HCT116 (cell line): ENCODE results near the gene TDRD12. TPM values are rescaled to one million over a fixed set of nuclear protein-coding genes. Genes with fewer than 3 reads are reported as not detected.
A peak's percentile ranks its signal among the peaks of the same experiment; 100 is the strongest.

ENCODE experiments used
- ATAC-seq: fragments of 200-7000 bp; cut with Tn5 transposase; 2 replicates; pipeline ENCODE4 v1.9.1; 2020; ENCODE audit warnings: mild to moderate bottlenecking, moderate library complexity
- BruUV-seq: library from RNA; stranded (reverse); fragments of 400-500 nt; replicated peaks from 2 replicates; lab custom pipeline; 2021; lab: Mats Ljungman, UMichigan
- CTCF ChIA-PET: fragments of 300-600 bp; sonication (Branson Sonifier 250); formaldehyde crosslinking; loops from one replicate; lab custom pipeline; 2021; ENCODE audit warnings: antibody characterized with exemption; lab: Charles Lee
- POLR2A ChIA-PET: fragments of 300-600, 350-600 bp; sonication (Branson Sonifier 250); formaldehyde crosslinking; loops from one replicate; lab custom pipeline; 2021; ENCODE audit warnings: antibody characterized with exemption; lab: Charles Lee
- RAD21 ChIA-PET, 2 experiments: fragments of 300-600 bp; sonication (Branson Sonifier 250); formaldehyde crosslinking; loops; one replicate each; lab custom pipeline; 2023; ENCODE audit warnings: low total read pairs in 2 of 2; ENCODE audit not compliant: uncharacterized antibody in 2 of 2, unreplicated experiment in 2 of 2, low non-redundant PET in 1 of 2; lab: Charles Lee
- DNase-seq: peaks from one replicate; pipeline ENCODE4 v3.0.0-alpha.2; 2010; ENCODE audit warnings: low read depth, low spot score
- H2AFZ ChIP-seq: fragments of 200-600 bp; shearing (Covaris generic), sonication (generic); 2 replicates; pipeline ENCODE4 v1.6.1; 2017; ENCODE audit warnings: low read depth, mixed run types, mixed read lengths, antibody characterized with exemption, low read length; ENCODE audit not compliant: poor library complexity, severe bottlenecking
- H3K27ac ChIP-seq: 2 replicates; pipeline ENCODE4 v1.5.1; 2012; ENCODE audit warnings: low read depth, low read length
- H3K27me3 ChIP-seq: fragments of 200-600 bp; sonication (generic); 2 replicates; pipeline ENCODE4 v1.6.1; 2016; ENCODE audit warnings: mixed run types, low read length, mixed read lengths; ENCODE audit not compliant: insufficient read depth
- H3K36me3 ChIP-seq, 2 experiments: fragments of 200-500 bp in 1 of 2; fragments of 200-600 bp in 1 of 2; sonication (Bioruptor generic) in 1 of 2; sonication (generic) in 1 of 2; 2 replicates each; pipeline versions ENCODE4 v1.5.1 to v1.6.1; 2014 to 2016; ENCODE audit warnings: low read length in 2 of 2, inconsistent platforms in 1 of 2, mixed read lengths in 1 of 2, mixed run types in 1 of 2; ENCODE audit not compliant: insufficient read depth in 2 of 2, control insufficient read depth in 1 of 2
- H3K4me1 ChIP-seq, 2 experiments: fragments of 200-600 bp in 1 of 2; sonication (generic) in 1 of 2; 2 replicates each; pipeline versions ENCODE4 v1.5.1 to v1.6.1; 2012 to 2017; ENCODE audit warnings: low read length in 2 of 2, inconsistent platforms in 1 of 2, mild to moderate bottlenecking in 1 of 2, mixed read lengths in 1 of 2, mixed run types in 1 of 2, moderate library complexity in 1 of 2; ENCODE audit not compliant: insufficient read depth in 2 of 2, control insufficient read depth in 1 of 2
- H3K4me2 ChIP-seq: fragments of 200-600 bp; sonication (generic); 2 replicates; pipeline ENCODE4 v1.6.1; 2017; ENCODE audit warnings: mixed run types, low read length, mixed read lengths
- H3K4me3 ChIP-seq, 2 experiments: fragments of 200-600 bp in 1 of 2; sonication (generic) in 1 of 2; replicated peaks in 1 of 2; 2 replicates each; pipeline ENCODE4 v1.5.1; 2011 to 2016; ENCODE audit warnings: low read length in 2 of 2, control low read depth in 1 of 2, low read depth in 1 of 2, mild to moderate bottlenecking in 1 of 2, mixed read lengths in 1 of 2, mixed run types in 1 of 2
- H3K79me2 ChIP-seq: fragments of 200-600 bp; sonication (generic); 2 replicates; pipeline ENCODE4 v1.6.1; 2017; ENCODE audit warnings: mild to moderate bottlenecking, mixed run types, low read length, moderate library complexity, mixed read lengths; ENCODE audit not compliant: insufficient read depth
- H3K9ac ChIP-seq: fragments of 200-600 bp; sonication (generic); 2 replicates; pipeline ENCODE4 v1.6.1; 2016; ENCODE audit warnings: low read length, mixed read lengths
- H3K9me2 ChIP-seq: fragments of 200-600 bp; sonication (generic), shearing (Covaris generic); 2 replicates; pipeline ENCODE4 v1.6.1; 2017; ENCODE audit warnings: mixed run types, mild to moderate bottlenecking, moderate library complexity; ENCODE audit not compliant: insufficient read depth
- H3K9me3 ChIP-seq, 2 experiments: fragments of 200-500 bp in 1 of 2; fragments of 200-600 bp in 1 of 2; sonication (Bioruptor generic) in 1 of 2; sonication (generic) in 1 of 2; 2 replicates each; pipeline ENCODE4 v1.6.1; 2014 to 2017; ENCODE audit warnings: low read length in 2 of 2, mixed read lengths in 2 of 2, inconsistent platforms in 1 of 2, low read depth in 1 of 2, mild to moderate bottlenecking in 1 of 2, mixed run types in 1 of 2, moderate library complexity in 1 of 2; ENCODE audit not compliant: control insufficient read depth in 1 of 2, insufficient read depth in 1 of 2
- H4K20me1 ChIP-seq: fragments of 200-600 bp; sonication (generic), shearing (Covaris generic); 2 replicates; pipeline ENCODE4 v1.6.1; 2017; ENCODE audit warnings: mixed run types, mild to moderate bottlenecking, moderate library complexity; ENCODE audit not compliant: insufficient read depth
- CBX3 ChIP-seq: IDR thresholded peaks from 2 replicates; pipeline ENCODE4 v1.6.1; 2012; ENCODE audit warnings: low read depth
- CEBPB ChIP-seq: IDR thresholded peaks from 2 replicates; pipeline ENCODE4 v1.6.1; 2012; ENCODE audit warnings: low read depth
- EGR1 ChIP-seq: IDR thresholded peaks from 2 replicates; pipeline ENCODE4 v1.6.1; 2012; ENCODE audit warnings: low read depth
- EZH2 ChIP-seq: fragments of 200-600 bp; sonication (generic); IDR thresholded peaks from 2 replicates; pipeline ENCODE4 v1.6.1; 2017; ENCODE audit warnings: antibody characterized with exemption, mixed run types
- FOSL1 ChIP-seq: IDR thresholded peaks from 2 replicates; pipeline ENCODE4 v1.6.1; 2012; ENCODE audit warnings: low read depth
- RAD21 ChIP-seq: IDR thresholded peaks from 2 replicates; pipeline ENCODE4 v1.6.1; 2012; ENCODE audit warnings: low read depth, mild to moderate bottlenecking
- SRF ChIP-seq: IDR thresholded peaks from 2 replicates; pipeline ENCODE4 v1.6.1; 2012; ENCODE audit warnings: low read depth
- TCF7L2 ChIP-seq: IDR thresholded peaks from 2 replicates; pipeline ENCODE4 v1.7.0; 2011; ENCODE audit warnings: borderline replicate concordance, inconsistent platforms; ENCODE audit not compliant: insufficient read depth, insufficient read length; ENCODE audit errors: extremely low read depth
- YY1 ChIP-seq: IDR thresholded peaks from 2 replicates; pipeline ENCODE4 v1.6.1; 2011; ENCODE audit warnings: low read length, low read depth, moderate library complexity, mild to moderate bottlenecking; ENCODE audit not compliant: insufficient replicate concordance; ENCODE audit errors: extremely low read depth
- intact Hi-C: fragments of 100-400 bp; cut with micrococcal nuclease; formaldehyde crosslinking; loops from 2 replicates; pipeline ENCODE4 v1.10.0; 2022
- total RNA-seq: library from RNA; stranded (reverse); gene quantifications from one replicate; pipeline ENCODE4 v1.2.1, GENCODE V29; 2021; ENCODE audit not compliant: unreplicated experiment
- TF ChIP-seq, protein P1 (sequence below): IDR thresholded peaks from 2 replicates; pipeline ENCODE4 v1.6.1; 2011; ENCODE audit warnings: mild to moderate bottlenecking, low read length, moderate library complexity; ENCODE audit not compliant: insufficient replicate concordance; ENCODE audit errors: extremely low read depth

Gene TDRD12
- total RNA-seq, 1 experiment from 2014 or later: 0.30 TPM

- no peak overlapping the region for H3K27ac ChIP-seq
- RAD21 ChIA-PET: no interaction called here
- TF ChIP-seq SRF (no peak), EZH2 (no peak), FOSL1 (no peak)
- ATAC-seq (no peak), DNase-seq (no peak)
- no TSS peak for BruUV-seq
- no peaks in the 10 kb centered on the region for H3K9me2 ChIP-seq
- H2AFZ ChIP-seq: no peak overlapping the region
- CTCF ChIA-PET: no interaction called here
- H3K4me2 ChIP-seq: no peak overlapping the region
- H3K4me3 ChIP-seq: no peak overlapping the region
- H3K9me3 ChIP-seq: no peaks in the 10 kb centered on the region
- intact Hi-C loops: no loop called here
- 0 out of 4 replicates have a peak, but pooled peaks cover 0 to 4% of the 10 kb centered on the region in 2 experiments for H3K36me3 ChIP-seq
- no peaks in the 10 kb centered on the region for H4K20me1 ChIP-seq
- H3K4me1 ChIP-seq: peaks cover 18 to 27% of the 10 kb centered on the region in 2 experiments
- peaks cover 73% of the 10 kb centered on the region for H3K79me2 ChIP-seq
- no peaks in the 10 kb centered on the region for H3K27me3 ChIP-seq
- no peak overlapping the region for H3K9ac ChIP-seq
- POLR2A ChIA-PET: no interaction called here
Measured at GRCh38 chr19:32671883-32672593, 47.5 kb upstream of the TDRD12 start.

- ATAC-seq (no peak), DNase-seq (no peak)
- ChIA-PET POLR2A (no interaction called here), CTCF (interaction anchor here (0.6 kb wide), 1 partner anchor 9 kb away, joined by 3 read pairs; no protein-coding TSS in a partner anchor), RAD21 (no interaction called here)
- intact Hi-C loops: no loop called here
- Histone ChIP-seq H3K27me3 (no peaks in the 10 kb centered on the region), H3K4me1 (peaks cover 18 to 27% of the 10 kb centered on the region in 2 experiments), H3K4me3 (no peak overlapping the region), H3K9me2 (no peaks in the 10 kb centered on the region), H2AFZ (no peak overlapping the region), H3K9ac (no peak overlapping the region), H3K9me3 (no peaks in the 10 kb centered on the region), H3K27ac (no peak overlapping the region), H3K79me2 (peaks cover 65% of the 10 kb centered on the region), H4K20me1 (no peaks in the 10 kb centered on the region), H3K4me2 (peak overlapping the region; percentile 99; the same call in 1 of the 2 replicates), H3K36me3 (0 out of 4 replicates have a peak, but pooled peaks cover 0 to 4% of the 10 kb centered on the region in 2 experiments)
- no TSS peak for BruUV-seq
- TF ChIP-seq CBX3 (no peak), SRF (no peak), YY1 (no peak), CEBPB (no peak), RAD21 (no peak), EZH2 (no peak), TCF7L2 (no peak), EGR1 (no peak)
- TF ChIP-seq, protein P1, sequence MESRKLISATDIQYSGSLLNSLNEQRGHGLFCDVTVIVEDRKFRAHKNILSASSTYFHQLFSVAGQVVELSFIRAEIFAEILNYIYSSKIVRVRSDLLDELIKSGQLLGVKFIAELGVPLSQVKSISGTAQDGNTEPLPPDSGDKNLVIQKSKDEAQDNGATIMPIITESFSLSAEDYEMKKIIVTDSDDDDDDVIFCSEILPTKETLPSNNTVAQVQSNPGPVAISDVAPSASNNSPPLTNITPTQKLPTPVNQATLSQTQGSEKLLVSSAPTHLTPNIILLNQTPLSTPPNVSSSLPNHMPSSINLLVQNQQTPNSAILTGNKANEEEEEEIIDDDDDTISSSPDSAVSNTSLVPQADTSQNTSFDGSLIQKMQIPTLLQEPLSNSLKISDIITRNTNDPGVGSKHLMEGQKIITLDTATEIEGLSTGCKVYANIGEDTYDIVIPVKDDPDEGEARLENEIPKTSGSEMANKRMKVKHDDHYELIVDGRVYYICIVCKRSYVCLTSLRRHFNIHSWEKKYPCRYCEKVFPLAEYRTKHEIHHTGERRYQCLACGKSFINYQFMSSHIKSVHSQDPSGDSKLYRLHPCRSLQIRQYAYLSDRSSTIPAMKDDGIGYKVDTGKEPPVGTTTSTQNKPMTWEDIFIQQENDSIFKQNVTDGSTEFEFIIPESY: no peak
Measured at GRCh38 chr19:32672841-32673240, 46.7 kb upstream of the TDRD12 start.
